ENCODE measurements around the gene C1orf226. TPM values are rescaled to one million over a fixed set of nuclear protein-coding genes. Genes with fewer than 3 reads are reported as not detected.

Gene C1orf226
- total and polyA plus RNA-seq, 2 of the 8 experiments (the other 6 are each of a cell fraction or from before 2014, with no cell fraction given), result 8.2 to 18.8 TPM

DNA sequence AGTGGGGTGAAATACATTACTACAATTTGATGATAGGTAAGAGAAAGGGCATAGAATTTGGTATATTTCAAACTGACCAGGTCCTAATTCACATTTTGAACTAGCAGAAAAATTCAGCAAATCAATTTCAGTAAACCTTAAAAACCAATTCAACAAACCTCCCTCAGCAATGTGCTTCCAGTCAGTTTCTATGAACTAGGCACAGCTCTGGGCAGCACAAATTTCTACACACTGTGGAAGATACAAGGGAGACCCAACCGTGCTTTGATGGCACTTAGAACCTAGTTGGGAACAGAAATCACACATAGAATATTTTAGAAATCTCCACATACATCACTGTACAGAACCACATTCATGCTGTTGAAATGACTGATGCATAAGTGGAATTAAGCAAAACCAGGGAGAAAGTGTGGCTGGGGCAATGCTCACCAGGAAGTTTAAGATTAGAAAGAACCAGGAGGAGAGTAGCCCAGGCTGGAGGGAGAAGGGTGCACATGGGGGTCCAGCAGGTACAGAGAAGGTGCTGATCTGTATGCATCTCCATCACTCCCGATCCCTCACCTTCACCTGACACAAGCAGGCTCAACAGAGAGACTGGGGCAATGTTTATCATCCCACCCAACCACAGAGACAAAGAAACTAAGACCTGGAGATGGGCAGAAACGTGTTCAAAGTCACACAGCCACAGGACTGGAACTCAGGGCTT, 14.8 kb downstream of the C1orf226 start:
- no peak overlapping the region for H3K27ac ChIP-seq (ENCODE audit: low read depth, low read length)
- no peaks in the 10 kb centered on the region for H3K79me1 ChIP-seq (ENCODE audit: low read depth, low read length)
- FAIRE-seq (no peak), DNase-seq (ENCODE audit: low read depth in 1 of 2, low spot score in 2 of 2) (peak in 1 of 2 experiments; percentile 20)
- H3K4ac ChIP-seq (replicated peaks; ENCODE audit: insufficient read length, low read depth, low read length), result no peak overlapping the region
- H2AK5ac ChIP-seq (ENCODE audit: low read depth, low read length), result no peak overlapping the region
- H3K56ac ChIP-seq (replicated peaks; ENCODE audit: insufficient read length, low read depth, low read length), result no peak overlapping the region
- H3K18ac ChIP-seq (ENCODE audit: extremely low read depth, low read length), result no peak overlapping the region
- H3K23me2 ChIP-seq (ENCODE audit: low read depth, low read length), result no peaks in the 10 kb centered on the region
- H4K8ac ChIP-seq (ENCODE audit: extremely low read depth, insufficient read depth, low read length), result no peak overlapping the region
- WGBS, 2 experiments (ENCODE audit: extremely low coverage in 1 of 2, insufficient coverage in 1 of 2, insufficient read length in 1 of 2, insufficient replicate concordance in 2 of 2, low coverage in 1 of 2, low lambda C conversion rate in 2 of 2, missing lambda C conversion rate in 1 of 2), result 81% methylated on average over 3 of the region's 3 CpGs; no CpG with 5 or more reads in 1 of the 2 experiments
- no peaks in the 10 kb centered on the region for H3K79me2 ChIP-seq (ENCODE audit: control insufficient read depth in 1 of 2, insufficient read depth in 2 of 2, low read length in 2 of 2)
- no peaks in the 10 kb centered on the region for H4K20me1 ChIP-seq (replicated peaks in 1 of 2; ENCODE audit: control insufficient read depth in 1 of 2, insufficient read depth in 2 of 2, low read length in 2 of 2)
- no peak overlapping the region for H2BK120ac ChIP-seq (replicated peaks; ENCODE audit: low read depth, low read length)
- no peak overlapping the region for H3K14ac ChIP-seq (ENCODE audit: insufficient read length)
- H3K9me3 ChIP-seq (ENCODE audit: insufficient read depth in 2 of 2, low read depth in 1 of 2, low read length in 1 of 2), result no peaks in the 10 kb centered on the region
- TF ChIP-seq POU5F1 (IDR thresholded peaks at IDR 0.05; ENCODE audit: low read depth, low read length), result no peak
- peaks cover 2 to 17% (median 5%) of the 10 kb centered on the region in 4 experiments; a peak in 3 of 7 replicates for H3K4me1 ChIP-seq (replicated peaks in 1 of 4; ENCODE audit: control insufficient read depth in 3 of 4, insufficient read depth in 4 of 4, low read length in 3 of 4)
- CTCF ChIA-PET (ENCODE audit: partially characterized antibody), result no interaction called here
- no peak overlapping the region for H2BK15ac ChIP-seq (ENCODE audit: low read length)
- H3K36me3 ChIP-seq (ENCODE audit: control insufficient read depth in 2 of 4, insufficient read depth in 4 of 4, low read length in 3 of 4), result no peaks in the 10 kb centered on the region
- POLR2A ChIA-PET (ENCODE audit: partially characterized antibody), result no interaction called here
- no peak overlapping the region for H2AFZ ChIP-seq (ENCODE audit: low read length)
- H2BK20ac ChIP-seq (ENCODE audit: low read length), result no peak overlapping the region
- no peak overlapping the region for H2BK12ac ChIP-seq (ENCODE audit: low read depth, low read length)
- no peak overlapping the region for H3K4me3 ChIP-seq (ENCODE audit: extremely low read depth in 1 of 4, insufficient read depth in 2 of 4, low read depth in 3 of 4, low read length in 4 of 4)
- no peak overlapping the region for H3K9ac ChIP-seq (replicated peaks in 1 of 4; ENCODE audit: extremely low read depth in 1 of 4, low read depth in 3 of 4, low read length in 3 of 4)
- H4K5ac ChIP-seq (ENCODE audit: insufficient read length, low read depth, low read length), result no peak overlapping the region
- H3K4me2 ChIP-seq (ENCODE audit: insufficient read depth in 1 of 2, low read depth in 2 of 2, low read length in 2 of 2), result no peak overlapping the region
- no peak overlapping the region for H4K91ac ChIP-seq (replicated peaks; ENCODE audit: insufficient read length, low read length)
- no peak overlapping the region for H3K23ac ChIP-seq (ENCODE audit: insufficient read length)
- no peak overlapping the region for H2BK5ac ChIP-seq (ENCODE audit: low read depth, low read length)
- H3K27me3 ChIP-seq (replicated peaks in 1 of 4; ENCODE audit: control insufficient read depth in 3 of 4, extremely low read depth in 1 of 4, insufficient read depth in 3 of 4, low read length in 3 of 4), result no peaks in the 10 kb centered on the region

All from H1 (cell line).